Measurements from ENCODE around the gene FHOD3. TPM values are rescaled to one million over a fixed set of nuclear protein-coding genes. Genes with fewer than 3 reads are reported as not detected.

The FHOD3 gene
- total and polyA plus RNA-seq, 4 donors = 6.2 to 42.0 (median 20.4) TPM

DNA sequence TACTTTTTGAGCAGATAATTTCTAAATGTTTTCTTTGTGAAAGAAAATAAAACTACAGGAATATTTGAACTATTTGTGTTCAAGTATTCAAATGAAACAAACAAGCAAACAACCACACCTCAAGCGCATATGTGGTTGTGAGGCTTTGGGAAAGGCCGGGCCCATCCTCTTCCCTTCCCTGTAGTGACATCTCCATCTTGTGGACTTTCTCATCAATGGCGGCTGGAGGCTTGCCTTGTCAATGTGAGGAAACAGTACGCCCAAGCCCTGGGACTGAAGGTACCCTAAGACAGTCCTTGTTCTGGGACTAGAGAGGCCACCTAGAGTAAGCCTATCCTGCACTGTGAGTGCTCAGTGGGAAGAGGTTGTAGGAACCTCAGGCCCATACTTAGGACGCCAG is 364.5 kb downstream of the FHOD3 start:
- Histone ChIP-seq H3K27me3 (ENCODE audit: control insufficient read depth in 1 of 2, insufficient read depth in 2 of 2, low read length in 1 of 2) (no peaks in the 10 kb centered on the region), H3K27ac (ENCODE audit: low read depth in 1 of 2, low read length in 2 of 2) (no peak overlapping the region), H3K4me1 (ENCODE audit: control insufficient read depth in 1 of 2, insufficient read depth in 2 of 2, low read length in 2 of 2) (no peaks in the 10 kb centered on the region), H3K36me3 (ENCODE audit: control insufficient read depth in 1 of 2, insufficient read depth in 2 of 2, low read length in 1 of 2) (peaks cover 0 to 2% of the 10 kb centered on the region in 2 donors), H3K9me3 (ENCODE audit: control insufficient read depth, low read length) (no peaks in the 10 kb centered on the region), H3K4me3 (ENCODE audit: low read length in 2 of 2) (no peak overlapping the region)
- no peak for ATAC-seq (ENCODE audit: low FRiP score)
- intact Hi-C loops (cut with DNase I) = no loop called here
- WGBS, 2 donors = 82 to 87% methylated on average over 5 of the region's 5 CpGs
- DNase-seq = no peak

DNA sequence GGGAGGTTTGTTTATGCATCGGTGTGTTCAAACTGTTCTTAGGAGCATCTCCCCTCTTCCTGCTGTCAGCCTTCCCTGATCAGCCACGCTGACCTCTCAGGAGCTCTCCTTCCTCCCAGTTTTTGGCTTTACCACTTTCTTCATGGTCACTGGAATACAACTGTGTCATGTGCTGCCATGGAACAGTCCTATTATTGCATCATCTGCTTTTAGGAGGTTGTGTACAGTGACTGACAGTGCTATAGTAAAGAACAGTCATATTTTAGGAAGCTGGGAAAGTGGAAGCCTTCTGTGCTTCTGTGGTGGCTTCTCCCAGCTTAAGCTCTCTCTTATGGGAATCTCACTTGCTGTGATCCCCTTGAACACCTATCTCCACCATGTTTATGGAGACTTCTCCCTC is 365.8 kb downstream of the FHOD3 start:
- DNase-seq (no peak), ATAC-seq (ENCODE audit: low FRiP score) (no peak)
- no peak overlapping the region for H3K27ac ChIP-seq (ENCODE audit: low read depth in 1 of 2, low read length in 2 of 2)
- intact Hi-C loops (cut with DNase I) = no loop called here
- H3K27me3 ChIP-seq (ENCODE audit: control insufficient read depth in 1 of 2, insufficient read depth in 2 of 2, low read length in 1 of 2) = no peaks in the 10 kb centered on the region
- no peaks in the 10 kb centered on the region for H3K9me3 ChIP-seq (ENCODE audit: control insufficient read depth, low read length)
- 93 to 97% methylated on average over 2 of the region's 2 CpGs for WGBS, 2 donors
- H3K36me3 ChIP-seq (ENCODE audit: control insufficient read depth in 1 of 2, insufficient read depth in 2 of 2, low read length in 1 of 2) = peaks cover 0 to 2% of the 10 kb centered on the region in 2 donors
- H3K4me3 ChIP-seq (ENCODE audit: low read length in 2 of 2) = no peak overlapping the region
- no peaks in the 10 kb centered on the region for H3K4me1 ChIP-seq (ENCODE audit: control insufficient read depth in 1 of 2, insufficient read depth in 2 of 2, low read length in 2 of 2)

DNA sequence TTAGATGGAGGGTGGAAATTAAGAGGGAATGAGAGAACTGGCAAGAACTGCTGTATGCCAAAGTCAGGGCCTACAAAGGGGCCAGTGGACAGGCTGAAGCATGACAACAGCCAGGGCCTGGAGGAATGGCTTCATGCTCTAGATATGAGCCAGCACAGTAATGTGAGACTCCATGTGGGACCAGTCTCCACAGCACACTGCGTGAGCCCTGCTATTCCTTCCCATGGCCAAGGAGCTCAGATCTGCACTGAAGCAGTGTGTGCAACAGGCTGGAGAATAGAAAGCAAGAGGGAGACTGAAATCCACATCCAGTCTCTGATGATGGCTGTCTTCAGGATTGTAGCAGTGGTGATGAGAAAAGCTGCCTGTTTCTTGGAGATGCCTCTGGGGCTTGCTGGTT is 368.4 kb downstream of the FHOD3 start:
- ATAC-seq (ENCODE audit: low FRiP score) = peak; percentile 73
- peaks cover 0 to 2% of the 10 kb centered on the region in 2 donors for H3K36me3 ChIP-seq (ENCODE audit: control insufficient read depth in 1 of 2, insufficient read depth in 2 of 2, low read length in 1 of 2)
- intact Hi-C loops (cut with DNase I) = no loop called here

DNA sequence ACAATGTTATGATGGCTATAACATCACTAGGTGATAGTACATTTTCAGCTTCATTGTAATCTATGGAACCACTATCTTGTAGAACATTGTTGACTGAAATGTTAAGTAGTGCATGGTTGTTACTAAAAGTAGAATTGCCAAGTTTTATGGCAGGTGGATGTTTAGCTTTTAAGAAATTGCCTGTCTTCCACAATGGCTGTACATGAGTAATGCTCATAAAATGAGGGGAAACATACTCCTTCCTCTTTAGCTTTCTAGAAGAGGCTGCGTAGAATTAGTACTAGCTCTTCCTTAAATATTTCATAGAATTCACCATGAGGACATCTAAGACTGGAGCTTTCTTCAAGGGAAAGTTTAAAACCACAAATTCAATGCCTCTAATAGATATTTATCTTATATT is 370.3 kb downstream of the FHOD3 start:
- Histone ChIP-seq H3K36me3 (ENCODE audit: control insufficient read depth in 1 of 2, insufficient read depth in 2 of 2, low read length in 1 of 2) (no peaks in the 10 kb centered on the region), H3K27me3 (ENCODE audit: control insufficient read depth in 1 of 2, insufficient read depth in 2 of 2, low read length in 1 of 2) (no peaks in the 10 kb centered on the region), H3K9me3 (ENCODE audit: control insufficient read depth, low read length) (no peaks in the 10 kb centered on the region), H3K4me3 (ENCODE audit: low read length in 2 of 2) (no peak overlapping the region), H3K4me1 (ENCODE audit: control insufficient read depth in 1 of 2, insufficient read depth in 2 of 2, low read length in 2 of 2) (peaks cover 0 to 4% of the 10 kb centered on the region in 2 donors), H3K27ac (ENCODE audit: low read depth in 1 of 2, low read length in 2 of 2) (no peak overlapping the region)
- intact Hi-C loops (cut with DNase I) = no loop called here
- 87 to 96% methylated on average over 1 of the region's 1 CpG for WGBS, 2 donors
- DNase-seq (no peak), ATAC-seq (ENCODE audit: low FRiP score) (no peak)

More for the DNA sequence above, 368.4 kb downstream of the FHOD3 start:
- H3K27me3 ChIP-seq (ENCODE audit: control insufficient read depth in 1 of 2, insufficient read depth in 2 of 2, low read length in 1 of 2) = no peaks in the 10 kb centered on the region
- 88 to 91% methylated on average over 1 of the region's 1 CpG for WGBS, 2 donors
- H3K4me3 ChIP-seq (ENCODE audit: low read length in 2 of 2) = no peak overlapping the region
- H3K27ac ChIP-seq (ENCODE audit: low read depth in 1 of 2, low read length in 2 of 2) = no peak overlapping the region
- no peaks in the 10 kb centered on the region for H3K9me3 ChIP-seq (ENCODE audit: control insufficient read depth, low read length)
- DNase-seq = no peak
- H3K4me1 ChIP-seq (ENCODE audit: control insufficient read depth in 1 of 2, insufficient read depth in 2 of 2, low read length in 2 of 2) = no peaks in the 10 kb centered on the region

DNA sequence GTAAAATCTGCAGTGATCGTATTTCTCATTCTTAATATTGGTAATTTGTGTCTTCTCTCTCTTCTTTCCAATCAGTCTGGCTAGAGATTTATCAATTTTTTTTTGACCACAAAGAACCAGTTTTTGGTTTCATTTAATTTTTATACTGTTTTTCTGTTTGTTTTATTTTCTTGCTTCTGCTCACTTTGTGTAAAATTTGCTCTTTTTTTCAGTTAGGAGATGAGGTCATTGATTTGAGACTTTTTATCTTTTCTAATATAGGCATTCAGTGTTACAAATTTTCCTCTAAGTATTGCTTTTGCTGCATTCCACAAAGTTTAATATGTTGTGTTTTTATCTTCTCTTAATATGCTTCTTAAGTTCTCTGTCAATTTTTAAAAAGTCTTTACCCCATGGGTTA is 370.8 kb downstream of the FHOD3 start:
- Histone ChIP-seq H3K4me1 (ENCODE audit: control insufficient read depth in 1 of 2, insufficient read depth in 2 of 2, low read length in 2 of 2) (peaks cover 0 to 4% of the 10 kb centered on the region in 2 donors), H3K36me3 (ENCODE audit: control insufficient read depth in 1 of 2, insufficient read depth in 2 of 2, low read length in 1 of 2) (no peaks in the 10 kb centered on the region), H3K27ac (ENCODE audit: low read depth in 1 of 2, low read length in 2 of 2) (no peak overlapping the region), H3K9me3 (ENCODE audit: control insufficient read depth, low read length) (no peaks in the 10 kb centered on the region), H3K27me3 (ENCODE audit: control insufficient read depth in 1 of 2, insufficient read depth in 2 of 2, low read length in 1 of 2) (no peaks in the 10 kb centered on the region), H3K4me3 (ENCODE audit: low read length in 2 of 2) (no peak overlapping the region)
- intact Hi-C loops (cut with DNase I) = no loop called here
- no peak for ATAC-seq (ENCODE audit: low FRiP score)
- 96% methylated on average over 1 of the region's 1 CpG for WGBS, 2 donors
- DNase-seq = no peak

DNA sequence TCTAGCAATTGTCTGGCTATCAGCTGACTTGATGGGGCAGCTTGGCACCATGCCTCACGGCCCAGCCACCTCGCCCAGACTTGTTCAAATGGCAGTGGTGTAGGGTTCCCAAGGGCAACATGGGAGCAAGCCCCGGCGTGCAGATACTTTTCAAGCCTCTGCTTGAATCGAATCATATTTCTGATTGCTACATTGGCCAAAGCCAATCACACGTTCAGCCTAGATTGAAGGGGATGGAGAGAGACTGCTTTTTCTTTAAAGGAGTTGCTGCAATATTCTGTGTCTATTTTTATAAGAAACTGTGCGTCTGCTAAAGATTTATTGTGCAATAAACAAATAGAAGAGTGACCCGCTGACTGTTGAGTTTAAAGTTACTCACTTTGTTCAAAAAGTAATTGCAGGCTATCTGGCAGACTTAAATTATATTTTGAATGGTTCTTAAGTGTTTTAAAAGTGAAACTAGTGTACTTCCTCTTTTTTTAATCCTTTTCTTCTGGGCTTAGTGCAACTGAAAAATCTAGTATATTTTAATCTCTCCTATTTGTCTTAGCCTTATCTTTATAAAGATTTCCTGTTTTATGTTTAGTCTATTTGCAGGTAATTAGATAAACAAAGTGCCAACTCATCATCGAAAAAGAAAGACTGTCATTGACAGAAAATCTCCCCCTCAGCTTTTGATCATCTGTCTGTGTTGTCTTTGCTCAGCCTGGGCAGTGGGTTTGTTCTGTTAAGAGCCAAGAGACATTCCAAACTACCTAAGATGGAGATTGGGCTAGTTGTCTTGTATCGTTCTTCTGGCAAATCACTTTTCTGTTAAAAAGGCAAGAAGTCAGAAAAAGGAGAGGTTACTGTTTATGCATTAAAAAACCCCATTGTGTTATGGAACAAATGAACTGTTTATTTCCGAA is 375.2 kb downstream of the FHOD3 start:
- no peaks in the 10 kb centered on the region for H3K9me3 ChIP-seq (ENCODE audit: control insufficient read depth, low read length)
- no peaks in the 10 kb centered on the region for H3K27me3 ChIP-seq (ENCODE audit: control insufficient read depth in 1 of 2, insufficient read depth in 2 of 2, low read length in 1 of 2)
- ATAC-seq (ENCODE audit: low FRiP score) (peak; percentile 57), DNase-seq (no peak)
- H3K27ac ChIP-seq (ENCODE audit: low read depth in 1 of 2, low read length in 2 of 2) = peak overlapping the region in 1 of 2 donors; percentile 54
- 8 to 11% methylated on average over 11 of the region's 11 CpGs for WGBS, 2 donors
- H3K4me1 ChIP-seq (ENCODE audit: control insufficient read depth in 1 of 2, insufficient read depth in 2 of 2, low read length in 2 of 2) = peaks cover 0 to 4% of the 10 kb centered on the region in 2 donors
- no peaks in the 10 kb centered on the region for H3K36me3 ChIP-seq (ENCODE audit: control insufficient read depth in 1 of 2, insufficient read depth in 2 of 2, low read length in 1 of 2)
- peak overlapping the region; percentile 26 to 40 for H3K4me3 ChIP-seq (ENCODE audit: low read length in 2 of 2)
- intact Hi-C loops (cut with DNase I) = no loop called here

DNA sequence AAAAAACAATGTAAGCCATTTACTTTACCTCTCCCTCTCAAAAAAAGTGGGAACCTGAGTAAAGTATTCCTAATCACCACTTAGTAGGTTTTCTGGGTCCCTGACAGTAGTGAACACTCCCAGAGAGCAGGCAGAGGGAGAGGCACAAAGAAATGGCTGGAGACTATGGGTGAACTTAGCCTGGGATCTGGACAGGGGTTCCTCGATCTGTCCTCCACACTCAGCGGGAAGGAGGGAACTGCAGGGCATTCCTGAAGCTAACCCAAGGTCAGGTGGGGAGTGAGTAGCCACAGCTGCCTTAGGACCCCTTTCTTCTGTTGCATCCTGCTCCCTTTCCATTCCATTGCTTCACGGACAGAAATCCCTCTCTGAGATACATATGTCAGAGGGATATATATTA is 375.9 kb downstream of the FHOD3 start:
- WGBS, 2 donors = 75 to 92% methylated on average over 3 of the region's 3 CpGs
- intact Hi-C loops (cut with DNase I) = no loop called here
- Histone ChIP-seq H3K4me1 (ENCODE audit: control insufficient read depth in 1 of 2, insufficient read depth in 2 of 2, low read length in 2 of 2) (peaks cover 0 to 4% of the 10 kb centered on the region in 2 donors), H3K36me3 (ENCODE audit: control insufficient read depth in 1 of 2, insufficient read depth in 2 of 2, low read length in 1 of 2) (no peaks in the 10 kb centered on the region), H3K4me3 (ENCODE audit: low read length in 2 of 2) (no peak overlapping the region), H3K27ac (ENCODE audit: low read depth in 1 of 2, low read length in 2 of 2) (no peak overlapping the region), H3K9me3 (ENCODE audit: control insufficient read depth, low read length) (no peaks in the 10 kb centered on the region), H3K27me3 (ENCODE audit: control insufficient read depth in 1 of 2, insufficient read depth in 2 of 2, low read length in 1 of 2) (no peaks in the 10 kb centered on the region)
- no peak for DNase-seq
- ATAC-seq (ENCODE audit: low FRiP score) = no peak

DNA sequence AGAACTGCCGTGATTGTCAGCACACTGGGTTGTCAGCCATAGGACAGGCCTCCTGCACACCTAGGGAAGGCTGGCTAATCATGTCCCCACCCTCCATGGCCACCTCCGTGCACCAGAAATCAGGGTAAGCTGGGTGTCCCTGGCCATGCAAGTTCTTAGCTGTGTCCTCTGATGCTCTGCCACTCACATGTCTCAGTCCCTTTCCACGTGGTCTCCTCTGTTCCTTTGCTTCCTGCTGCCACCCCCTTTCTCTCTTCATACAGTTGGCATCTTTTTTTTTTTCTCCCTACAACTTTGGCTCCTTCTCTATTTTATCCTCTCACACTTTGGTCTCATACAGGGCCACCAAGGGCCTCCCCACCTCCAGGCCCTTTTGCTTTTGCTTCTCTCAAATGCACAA is 377.6 kb downstream of the FHOD3 start:
- H3K36me3 ChIP-seq (ENCODE audit: control insufficient read depth in 1 of 2, insufficient read depth in 2 of 2, low read length in 1 of 2) = no peaks in the 10 kb centered on the region
- H3K9me3 ChIP-seq (ENCODE audit: control insufficient read depth, low read length) = no peaks in the 10 kb centered on the region
- H3K27ac ChIP-seq (ENCODE audit: low read depth in 1 of 2, low read length in 2 of 2) = no peak overlapping the region
- intact Hi-C loops (cut with DNase I) = no loop called here
- ATAC-seq (ENCODE audit: low FRiP score) (no peak), DNase-seq (no peak)
- no peaks in the 10 kb centered on the region for H3K27me3 ChIP-seq (ENCODE audit: control insufficient read depth in 1 of 2, insufficient read depth in 2 of 2, low read length in 1 of 2)
- no peak overlapping the region for H3K4me3 ChIP-seq (ENCODE audit: low read length in 2 of 2)
- peaks cover 0 to 4% of the 10 kb centered on the region in 2 donors for H3K4me1 ChIP-seq (ENCODE audit: control insufficient read depth in 1 of 2, insufficient read depth in 2 of 2, low read length in 2 of 2)
- 89 to 92% methylated on average over 3 of the region's 3 CpGs for WGBS, 2 donors

DNA sequence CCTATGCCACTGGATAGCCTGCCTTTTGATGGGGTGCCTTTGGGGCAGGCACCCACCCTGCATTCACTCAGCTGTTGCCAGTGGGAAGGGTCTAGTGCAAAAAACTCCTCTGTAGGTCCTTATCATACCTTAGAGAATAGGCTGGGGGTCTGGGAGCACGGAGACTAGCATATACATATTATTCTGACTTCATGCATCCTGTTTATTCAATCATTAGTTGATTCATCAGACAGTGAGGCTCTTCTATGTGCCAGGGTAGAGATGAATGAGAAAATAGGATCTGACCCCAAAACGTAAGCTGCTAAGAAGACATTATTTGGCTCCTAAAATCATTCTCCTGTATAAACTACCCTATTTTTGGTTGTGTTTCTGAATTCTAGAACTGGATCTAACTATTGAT is 378.0 kb downstream of the FHOD3 start:
- Histone ChIP-seq H3K9me3 (ENCODE audit: control insufficient read depth, low read length) (no peaks in the 10 kb centered on the region), H3K36me3 (ENCODE audit: control insufficient read depth in 1 of 2, insufficient read depth in 2 of 2, low read length in 1 of 2) (no peaks in the 10 kb centered on the region), H3K27ac (ENCODE audit: low read depth in 1 of 2, low read length in 2 of 2) (no peak overlapping the region), H3K4me1 (ENCODE audit: control insufficient read depth in 1 of 2, insufficient read depth in 2 of 2, low read length in 2 of 2) (peaks cover 0 to 4% of the 10 kb centered on the region in 2 donors), H3K4me3 (ENCODE audit: low read length in 2 of 2) (no peak overlapping the region), H3K27me3 (ENCODE audit: control insufficient read depth in 1 of 2, insufficient read depth in 2 of 2, low read length in 1 of 2) (no peaks in the 10 kb centered on the region)
- DNase-seq (no peak), ATAC-seq (ENCODE audit: low FRiP score) (no peak)
- intact Hi-C loops (cut with DNase I) = no loop called here
- 89 to 95% methylated on average over 2 of the region's 2 CpGs for WGBS, 2 donors
